A673 (cell line): ENCODE measurements around the gene TEFM.

Experiments
- CTCF ChIP-seq: fragments of 300-800, 200-600 bp; sonication (generic); conservative IDR thresholded peaks from 2 replicates; pipeline ENCODE4 v1.5.1; 2017; ENCODE audit warnings: low read depth, mild to moderate bottlenecking, antibody characterized with exemption, low read length, moderate library complexity, mixed read lengths
- EZH2 ChIP-seq: fragments of 200-600 bp; sonication (generic); IDR thresholded peaks from 2 replicates; pipeline ENCODE4 v1.6.1; 2017; ENCODE audit warnings: borderline replicate concordance, low read depth, mild to moderate bottlenecking, mixed read lengths, antibody characterized with exemption, low read length; ENCODE audit not compliant: poor library complexity, severe bottlenecking

- no peak for TF ChIP-seq CTCF
- TF ChIP-seq EZH2, result no peak
Observed at GRCh38 chr17:30924341-30924740, 18.3 kb upstream of the TEFM start.
